Suppressor macrophage treated with lipopolysaccharide for 4 hours (primary cell): ENCODE results near the gene FAM241A.
A peak's percentile ranks its signal among the peaks of the same experiment; 100 is the strongest.

Experiments
- DNase-seq: peaks from one replicate; pipeline ENCODE4 v3.0.0-alpha.2; 2020

The FAM241A gene

DNA sequence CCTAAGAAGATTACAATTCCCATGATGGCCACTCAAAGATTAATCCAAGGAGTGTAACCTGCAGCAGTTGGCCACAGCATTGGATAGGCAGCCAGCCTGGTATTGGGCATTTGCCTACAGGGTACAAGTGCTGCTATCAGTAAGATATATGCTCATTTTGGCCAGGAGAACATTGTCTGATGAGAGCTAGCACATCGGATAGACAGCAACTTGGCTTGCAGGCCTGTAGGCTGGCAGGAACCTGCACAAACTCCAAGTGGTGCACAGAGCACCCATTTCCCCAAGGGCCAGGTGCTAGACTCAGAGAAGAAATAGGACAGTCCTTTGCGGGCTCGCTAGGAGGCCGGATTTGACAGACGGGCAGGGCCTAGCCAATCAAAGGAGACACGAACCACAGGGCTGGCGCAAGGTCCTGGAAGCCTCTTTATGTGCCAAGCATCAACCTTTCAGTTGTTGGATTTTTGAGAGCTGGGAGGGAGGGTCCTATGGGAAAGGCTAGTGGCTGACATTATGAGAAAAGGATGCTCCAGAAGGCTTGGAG is 74.6 kb downstream of the FAM241A start:
- DNase-seq = no peak

DNA sequence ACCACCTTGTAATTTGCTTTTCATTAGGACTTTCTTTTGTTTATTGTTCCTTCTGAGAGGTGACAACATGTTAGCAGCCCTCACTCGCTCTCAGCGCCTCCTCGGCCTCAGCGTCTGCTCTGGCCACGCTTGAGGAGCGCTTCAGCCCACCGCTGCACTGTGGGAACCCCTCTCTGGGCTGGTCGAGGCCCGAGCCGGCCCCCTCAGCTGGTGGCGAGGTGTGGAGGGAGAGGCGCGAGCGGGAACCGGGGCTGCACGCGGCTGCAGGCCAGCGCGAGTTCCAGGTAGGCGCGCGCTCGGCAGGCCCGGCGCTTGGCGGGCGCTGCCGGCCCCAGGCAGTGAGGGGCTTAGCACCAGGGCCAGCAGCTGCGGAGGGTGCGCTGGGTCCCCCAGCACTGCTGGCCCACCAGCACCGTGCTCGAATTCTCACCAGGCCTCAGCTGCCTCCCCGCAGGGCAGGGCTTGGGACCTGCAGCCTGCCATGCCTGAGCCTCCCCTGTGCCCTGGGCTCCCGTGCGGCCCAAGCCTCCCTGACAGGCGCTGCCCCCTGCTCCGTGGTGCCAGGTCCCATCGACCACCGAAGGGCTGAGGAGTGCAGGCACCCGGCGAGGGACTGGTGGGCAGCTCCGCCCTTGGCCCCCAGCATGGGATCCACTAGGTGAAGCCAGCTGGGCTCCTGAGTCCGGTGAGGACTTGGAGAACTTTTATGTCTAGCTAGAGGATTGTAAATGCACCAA is 77.1 kb downstream of the FAM241A start:
- DNase-seq = no peak

DNA sequence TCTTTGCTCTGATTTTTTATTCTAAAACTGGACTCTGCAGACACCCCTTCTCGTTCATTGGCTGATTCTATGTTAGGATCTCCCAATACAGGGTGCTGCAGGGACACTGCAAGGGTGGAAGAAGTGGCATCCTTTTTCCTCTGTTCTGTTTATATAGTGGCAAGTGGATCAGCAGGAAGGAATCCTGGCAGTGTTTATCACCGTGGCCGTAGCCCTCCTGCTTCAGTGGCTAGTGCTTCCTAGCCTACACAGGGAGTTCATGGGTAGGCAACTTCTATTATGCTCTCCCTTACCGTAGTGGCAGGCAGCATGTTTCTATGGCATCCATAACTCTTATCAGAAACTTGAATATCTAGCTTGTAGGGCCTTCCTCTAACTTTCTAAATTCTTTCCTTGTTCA is 79.9 kb downstream of the FAM241A start:
- DNase-seq = no peak

- DNase-seq = peak; percentile 99
Observed at GRCh38 chr4:112230879-112231778, 85.9 kb downstream of the FAM241A start.

DNA sequence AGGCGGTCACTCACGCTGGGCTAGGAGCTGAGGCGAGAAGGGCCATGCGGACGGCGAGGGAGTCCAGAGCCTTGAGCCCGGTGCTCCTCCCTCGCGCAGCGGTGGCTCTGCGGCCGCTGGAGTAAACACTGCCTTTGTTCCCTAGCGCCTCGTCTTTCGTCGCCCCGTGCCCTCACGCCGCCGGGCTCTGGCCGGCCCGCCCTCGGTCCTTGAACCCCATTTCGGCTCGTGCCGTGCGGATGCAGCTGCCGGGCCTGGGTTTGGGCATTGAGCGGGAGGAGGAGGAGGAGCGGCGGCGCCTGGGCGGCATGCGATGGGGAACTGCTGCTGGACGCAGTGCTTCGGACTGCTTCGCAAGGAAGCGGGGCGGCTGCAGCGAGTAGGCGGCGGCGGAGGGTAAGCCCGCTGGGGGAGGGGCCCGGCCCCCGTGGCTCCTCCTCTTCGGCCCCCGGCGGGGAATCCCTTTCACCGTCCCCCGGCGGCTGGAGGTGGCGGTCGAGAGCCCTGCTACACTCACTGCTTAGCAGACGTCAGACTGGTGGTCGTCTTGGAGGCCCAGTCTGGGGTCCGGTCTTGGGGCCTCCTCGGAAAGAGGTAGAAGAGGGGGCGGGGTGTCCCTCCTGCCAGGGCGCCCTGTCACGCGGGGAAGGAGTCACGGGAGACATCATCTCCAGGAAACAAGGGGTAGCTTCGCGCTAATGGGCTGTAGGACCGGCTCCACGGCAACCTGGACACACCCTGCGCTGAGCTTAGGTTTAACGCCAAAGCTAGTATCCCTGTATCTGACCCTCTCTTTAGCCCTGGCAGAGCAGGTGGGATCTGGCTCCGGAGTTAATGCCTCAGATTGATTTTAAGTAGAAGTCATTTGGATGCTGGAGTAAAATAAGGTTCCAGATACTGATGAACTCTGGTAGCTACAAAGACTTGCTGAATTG is 86.8 kb downstream of the FAM241A start, which contains the start of gene AP1AR:
Gene AP1AR, plus strand, starts transcription at position 9 of the 935 bp plus-strand sequence. Its CDS starts 305 bp downstream, at position 314.
- peak; percentile 89 for DNase-seq

DNA sequence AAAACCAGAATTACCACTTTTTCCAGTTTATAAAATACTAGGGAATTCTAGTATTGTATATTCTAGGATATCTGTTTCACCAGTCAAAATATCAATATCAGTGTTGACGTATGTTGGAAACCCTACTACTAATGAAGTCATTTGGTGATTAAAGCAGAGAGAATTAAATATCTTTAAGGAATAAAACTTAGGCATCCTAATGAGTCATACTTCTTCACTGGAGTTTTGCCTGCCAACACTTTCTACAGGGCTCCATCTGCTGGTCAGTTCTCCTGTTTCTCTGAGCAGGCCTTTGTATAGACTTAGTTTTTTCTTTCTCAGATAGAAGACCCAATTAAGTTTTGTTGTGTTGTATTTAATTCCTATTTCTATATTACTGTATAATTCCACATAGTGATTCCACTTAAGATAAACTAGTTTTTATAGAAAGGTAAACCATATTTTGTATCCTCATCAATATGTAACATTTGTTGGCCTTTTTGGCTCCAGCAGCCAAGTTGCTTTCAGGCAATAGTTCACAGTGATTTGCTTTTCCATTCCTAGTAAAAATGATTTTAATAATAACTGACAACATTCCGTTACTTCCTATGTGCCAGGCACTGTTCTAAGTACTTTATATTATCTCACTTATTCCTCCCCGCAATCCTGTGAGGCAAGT is 89.8 kb downstream of the FAM241A start:
- DNase-seq = peak; percentile 79

DNA sequence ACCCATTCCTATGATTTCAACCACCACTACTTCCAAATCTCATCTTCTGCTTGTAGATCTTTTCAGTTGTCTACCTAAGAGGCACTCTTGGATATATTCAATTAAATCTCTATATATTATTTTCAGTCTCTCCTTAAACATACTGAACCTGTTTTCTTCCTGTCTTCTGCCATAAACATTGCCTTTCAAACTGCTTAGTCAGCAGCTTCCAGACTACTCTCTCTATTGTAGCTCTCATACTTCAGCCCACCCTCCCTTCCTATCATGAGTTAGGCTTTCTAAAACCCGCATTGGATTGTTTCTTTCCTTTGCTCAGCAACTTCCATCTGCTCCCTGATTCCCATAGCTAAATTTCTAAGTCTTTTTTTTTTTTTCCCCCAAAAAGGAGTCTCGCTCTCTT is 90.8 kb downstream of the FAM241A start:
- DNase-seq = no peak

GRCh38 chr4:112238833-112239232 is 93.6 kb downstream of the FAM241A start:
- no peak for DNase-seq
